ENCODE results near the gene CDK17. TPM values are rescaled to one million over a fixed set of nuclear protein-coding genes. Genes with fewer than 3 reads are reported as not detected.

The CDK17 gene
- total and polyA plus RNA-seq, 8 donors, result 4.3 to 15.1 (median 8.0) TPM

GRCh38 chr12:96237035-96237434, 163.2 kb downstream of the CDK17 start:
- Histone ChIP-seq H3K4me1 (no peaks in the 10 kb centered on the region), H3K4me3 (no peak overlapping the region)
- no peak for FAIRE-seq

DNA sequence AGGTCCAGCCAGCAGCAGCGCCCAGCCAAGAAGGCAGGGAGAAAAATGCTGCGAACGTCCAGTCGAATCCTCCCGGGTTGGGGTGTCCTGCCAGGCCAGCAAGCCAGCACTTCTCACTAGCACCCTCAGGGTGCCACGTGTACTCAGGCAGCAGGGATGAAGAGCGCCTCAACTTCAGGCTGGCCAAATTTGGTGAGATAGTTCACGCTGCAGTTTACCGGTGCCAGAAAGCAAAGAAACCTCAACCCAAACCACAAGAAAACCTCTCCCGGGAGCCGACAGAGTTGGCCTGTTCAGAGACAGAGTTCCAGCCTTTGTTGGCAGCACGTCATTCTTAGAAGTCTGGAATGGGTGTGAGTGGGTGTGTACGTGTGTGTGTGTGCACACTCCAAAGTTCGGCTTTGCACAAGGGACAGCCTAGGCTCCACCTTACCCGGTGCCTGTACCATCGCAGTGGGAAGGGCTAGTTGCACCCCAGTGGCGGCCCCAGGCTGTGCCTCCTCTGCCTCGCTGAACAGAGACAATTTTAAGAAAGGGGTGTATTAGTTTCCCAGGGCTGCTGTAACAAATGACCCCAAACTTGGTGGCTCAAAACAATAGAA, 163.9 kb downstream of the CDK17 start:
- Histone ChIP-seq H3K4me1 (no peaks in the 10 kb centered on the region), H3K9me3 (no peaks in the 10 kb centered on the region), H3K27ac (no peak overlapping the region), H3K27me3 (no peaks in the 10 kb centered on the region), H3K36me3 (no peaks in the 10 kb centered on the region), H3K4me3 (no peak overlapping the region)
- ATAC-seq (peak in 1 of 4 donors; percentile 16), FAIRE-seq (no peak), DNase-seq (no peak)
- intact Hi-C loops (cut with DNase I), result no loop called here
- WGBS, 2 donors, result 82 to 91% methylated on average over 18 of the region's 18 CpGs
- TF ChIP-seq, protein P1, sequence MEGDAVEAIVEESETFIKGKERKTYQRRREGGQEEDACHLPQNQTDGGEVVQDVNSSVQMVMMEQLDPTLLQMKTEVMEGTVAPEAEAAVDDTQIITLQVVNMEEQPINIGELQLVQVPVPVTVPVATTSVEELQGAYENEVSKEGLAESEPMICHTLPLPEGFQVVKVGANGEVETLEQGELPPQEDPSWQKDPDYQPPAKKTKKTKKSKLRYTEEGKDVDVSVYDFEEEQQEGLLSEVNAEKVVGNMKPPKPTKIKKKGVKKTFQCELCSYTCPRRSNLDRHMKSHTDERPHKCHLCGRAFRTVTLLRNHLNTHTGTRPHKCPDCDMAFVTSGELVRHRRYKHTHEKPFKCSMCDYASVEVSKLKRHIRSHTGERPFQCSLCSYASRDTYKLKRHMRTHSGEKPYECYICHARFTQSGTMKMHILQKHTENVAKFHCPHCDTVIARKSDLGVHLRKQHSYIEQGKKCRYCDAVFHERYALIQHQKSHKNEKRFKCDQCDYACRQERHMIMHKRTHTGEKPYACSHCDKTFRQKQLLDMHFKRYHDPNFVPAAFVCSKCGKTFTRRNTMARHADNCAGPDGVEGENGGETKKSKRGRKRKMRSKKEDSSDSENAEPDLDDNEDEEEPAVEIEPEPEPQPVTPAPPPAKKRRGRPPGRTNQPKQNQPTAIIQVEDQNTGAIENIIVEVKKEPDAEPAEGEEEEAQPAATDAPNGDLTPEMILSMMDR (IDR thresholded peaks at IDR 0.05), result no peak

More at GRCh38 chr12:96237035-96237434, 163.2 kb downstream of the CDK17 start:
- Histone ChIP-seq H3K36me3 (no peaks in the 10 kb centered on the region), H3K9me3 (no peaks in the 10 kb centered on the region), H3K27me3 (no peaks in the 10 kb centered on the region), H3K27ac (peak overlapping the region in 2 of 4 donors; percentile 10 to 28)
- 91 to 92% methylated on average over 7 of the region's 7 CpGs for WGBS, 2 donors
- ATAC-seq (no peak), DNase-seq (no peak)
- TF ChIP-seq, protein P1 (IDR thresholded peaks at IDR 0.05), result no peak
- intact Hi-C loops (cut with DNase I), result no loop called here

DNA sequence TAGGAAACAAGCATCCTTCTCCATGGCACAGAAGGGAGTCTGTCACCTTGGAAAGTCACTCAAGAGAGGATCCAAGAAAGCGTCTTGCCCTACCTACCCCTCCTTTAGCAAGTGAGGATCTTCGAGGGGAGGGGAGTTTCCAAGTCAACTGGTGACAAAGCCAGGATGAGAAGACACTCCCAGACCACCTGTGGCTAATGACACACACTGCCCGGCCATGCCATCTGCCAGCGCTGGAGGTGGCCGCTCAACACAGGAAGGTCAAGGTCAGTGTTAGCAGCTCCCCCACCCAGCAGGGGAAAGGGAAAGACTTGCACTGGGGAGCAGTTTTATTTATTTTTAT, 164.8 kb downstream of the CDK17 start:
- TF ChIP-seq, protein P1 (IDR thresholded peaks at IDR 0.05), result no peak
- Histone ChIP-seq H3K4me1 (no peaks in the 10 kb centered on the region), H3K9me3 (no peaks in the 10 kb centered on the region), H3K27me3 (no peaks in the 10 kb centered on the region), H3K4me3 (no peak overlapping the region), H3K36me3 (no peaks in the 10 kb centered on the region), H3K27ac (no peak overlapping the region)
- FAIRE-seq (no peak), DNase-seq (no peak), ATAC-seq (no peak)
- intact Hi-C loops (cut with DNase I), result no loop called here
- 68 to 71% methylated on average over 5 of the region's 5 CpGs for WGBS, 2 donors

DNA sequence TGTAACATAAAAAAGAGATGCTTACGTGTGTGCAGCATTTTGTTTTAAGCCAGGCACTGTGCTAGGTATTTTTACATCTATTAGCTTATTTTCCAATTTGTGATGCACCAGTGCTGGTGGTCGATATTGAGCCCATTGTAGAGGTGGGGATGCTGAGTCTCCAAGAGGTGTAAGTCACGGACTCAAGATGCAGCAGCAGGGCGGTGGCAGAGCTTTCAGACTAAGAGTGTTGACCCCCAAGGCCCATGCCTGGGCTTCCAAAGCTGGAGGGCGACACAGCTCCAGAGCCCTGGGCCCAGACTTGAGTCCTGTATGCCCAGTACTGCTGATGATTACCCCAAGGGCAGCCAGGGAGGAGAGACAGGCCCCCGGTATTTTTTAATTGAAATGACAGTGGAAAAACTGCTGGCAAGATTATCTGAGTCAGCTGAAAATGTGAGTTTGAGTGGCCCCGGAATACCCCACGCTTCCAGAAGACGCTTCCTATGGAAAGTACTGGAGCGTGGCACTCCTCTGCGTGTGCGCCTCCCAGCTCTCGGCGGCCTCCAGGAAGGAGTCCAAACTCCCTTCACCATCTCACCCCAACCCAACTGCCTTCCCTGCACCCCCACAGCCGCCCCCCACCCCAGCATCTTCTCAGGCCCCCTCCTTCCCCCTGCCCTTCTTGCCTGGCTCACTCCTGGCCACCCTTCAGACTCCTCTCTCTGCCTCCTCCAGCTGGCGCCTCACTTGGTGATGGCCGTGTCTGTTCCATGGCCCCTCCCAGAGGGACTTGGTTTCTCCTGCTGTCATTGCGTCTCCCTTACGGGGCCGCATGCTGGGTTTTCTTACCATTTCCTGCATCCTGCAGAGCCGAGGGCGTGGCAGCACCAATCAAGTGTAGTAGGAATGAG, 165.4 kb downstream of the CDK17 start:
- Histone ChIP-seq H3K4me1 (no peaks in the 10 kb centered on the region), H3K9me3 (no peaks in the 10 kb centered on the region), H3K4me3 (no peak overlapping the region), H3K27ac (no peak overlapping the region), H3K36me3 (no peaks in the 10 kb centered on the region), H3K27me3 (no peaks in the 10 kb centered on the region)
- ATAC-seq, result no peak
- intact Hi-C loops (cut with DNase I), result no loop called here
- DNase-seq, result no peak
- FAIRE-seq, result no peak
- 92 to 93% methylated on average over 22 of the region's 22 CpGs for WGBS, 2 donors
- TF ChIP-seq, protein P1 (IDR thresholded peaks at IDR 0.05), result no peak
